IPS-18c (cell line): ENCODE data around the gene MYO16.

Experiments used
- H3K4me3 ChIP-seq: 2 replicates; pipeline ENCODE4 v1.7.0; 2013; ENCODE audit warnings: low read depth, mild to moderate bottlenecking, low read length, moderate library complexity; ENCODE audit not compliant: insufficient read depth
- H3K9me3 ChIP-seq: one replicate; pipeline ENCODE4 v1.6.1; 2013; ENCODE audit warnings: mild to moderate bottlenecking, low read length, moderate library complexity; ENCODE audit not compliant: control insufficient read depth, insufficient read depth

The MYO16 gene

GRCh38 chr13:108629181-108629752 lies at the start of gene MYO16:
MYO16 (plus strand) TSS chr13:108629611; CDS start chr13:108629845, 234 bp downstream.
- Histone ChIP-seq H3K9me3 (no peaks in the 10 kb centered on the region), H3K4me3 (no peak within 1 kb of the TSS)

- Histone ChIP-seq H3K4me3 (no peak overlapping the region), H3K9me3 (no peaks in the 10 kb centered on the region)
Measured at GRCh38 chr13:108586826-108587225, 42.6 kb upstream of the MYO16 start.

- H3K9me3 ChIP-seq: no peaks in the 10 kb centered on the region
- H3K4me3 ChIP-seq: no peak overlapping the region
Measured at GRCh38 chr13:108588516-108588915, 40.9 kb upstream of the MYO16 start.

GRCh38 chr13:108594153-108594552 lies 35.3 kb upstream of the MYO16 start:
- H3K4me3 ChIP-seq: no peak overlapping the region
- H3K9me3 ChIP-seq: no peaks in the 10 kb centered on the region

GRCh38 chr13:108595436-108596274 lies 33.8 kb upstream of the MYO16 start:
- no peak overlapping the region for H3K4me3 ChIP-seq

GRCh38 chr13:108597943-108598342 lies 31.5 kb upstream of the MYO16 start:
- Histone ChIP-seq H3K9me3 (no peaks in the 10 kb centered on the region), H3K4me3 (no peak overlapping the region)

More at GRCh38 chr13:108595436-108596274, 33.8 kb upstream of the MYO16 start:
- no peaks in the 10 kb centered on the region for H3K9me3 ChIP-seq

- peaks cover 3% of the 10 kb centered on the region for H3K9me3 ChIP-seq
- no peak overlapping the region for H3K4me3 ChIP-seq
Measured at GRCh38 chr13:108606424-108606823, 23.0 kb upstream of the MYO16 start.

- Histone ChIP-seq H3K9me3 (peaks cover 3% of the 10 kb centered on the region), H3K4me3 (no peak overlapping the region)
Measured at GRCh38 chr13:108609353-108609752, 20.1 kb upstream of the MYO16 start.

- Histone ChIP-seq H3K4me3 (no peak overlapping the region), H3K9me3 (peaks cover 3% of the 10 kb centered on the region)
Measured at GRCh38 chr13:108610507-108610906, 18.9 kb upstream of the MYO16 start.

- Histone ChIP-seq H3K9me3 (no peaks in the 10 kb centered on the region), H3K4me3 (no peak overlapping the region)
Measured at GRCh38 chr13:108615241-108615640, 14.2 kb upstream of the MYO16 start.

- Histone ChIP-seq H3K9me3 (no peaks in the 10 kb centered on the region), H3K4me3 (no peak overlapping the region)
Measured at GRCh38 chr13:108618233-108618632, 11.2 kb upstream of the MYO16 start.

GRCh38 chr13:108621462-108621861 lies 7.9 kb upstream of the MYO16 start:
- Histone ChIP-seq H3K4me3 (no peak overlapping the region), H3K9me3 (no peaks in the 10 kb centered on the region)

GRCh38 chr13:108624108-108624507 lies 5.3 kb upstream of the MYO16 start:
- Histone ChIP-seq H3K9me3 (no peaks in the 10 kb centered on the region), H3K4me3 (no peak overlapping the region)

- H3K4me3 ChIP-seq: no peak overlapping the region
- no peaks in the 10 kb centered on the region for H3K9me3 ChIP-seq
Measured at GRCh38 chr13:108624979-108625378, 4.4 kb upstream of the MYO16 start.

- H3K9me3 ChIP-seq: no peaks in the 10 kb centered on the region
- no peak overlapping the region for H3K4me3 ChIP-seq
Measured at GRCh38 chr13:108629988-108630387, 577 bp downstream of the MYO16 start.

GRCh38 chr13:108632649-108633167 lies 3.3 kb downstream of the MYO16 start:
- no peaks in the 10 kb centered on the region for H3K9me3 ChIP-seq
- H3K4me3 ChIP-seq: no peak overlapping the region

GRCh38 chr13:108638901-108639300 lies 9.5 kb downstream of the MYO16 start:
- no peaks in the 10 kb centered on the region for H3K9me3 ChIP-seq
- H3K4me3 ChIP-seq: no peak overlapping the region

GRCh38 chr13:108643646-108644353 lies 14.4 kb downstream of the MYO16 start:
- H3K4me3 ChIP-seq: no peak overlapping the region

More at GRCh38 chr13:108643646-108644353, 14.4 kb downstream of the MYO16 start:
- H3K9me3 ChIP-seq: no peaks in the 10 kb centered on the region
